Liver (tissue), 3 donors: ENCODE data around the gene CACNA1C.
"Not testable (repeated sequence)": the region's sequence is repeated elsewhere in the genome, so short reads cannot be mapped to it uniquely, and the experiment has no call there.

Experiments used
- ATF3 ChIP-seq: IDR thresholded peaks from 2 replicates; pipeline ENCODE4 v1.6.1; 2016; ENCODE audit warnings: antibody characterized with exemption
- CTCF ChIP-seq: fragments of 150-350 bp; IDR thresholded peaks from 2 replicates; pipeline ENCODE4 v1.5.1; 2017; ENCODE audit warnings: improper control_type of control experiment, low read depth, low read length; ENCODE audit not compliant: missing input control
- HNF4G ChIP-seq: IDR thresholded peaks from 2 replicates; pipeline ENCODE4 v1.6.1; 2016; ENCODE audit warnings: antibody characterized with exemption
- JUND ChIP-seq, 2 donors: IDR thresholded peaks; 2 replicates each; pipeline ENCODE4 v1.6.1; 2016; ENCODE audit warnings: antibody characterized with exemption in 2 of 2
- NR2F2 ChIP-seq: IDR thresholded peaks from 2 replicates; pipeline ENCODE4 v1.6.1; 2016; ENCODE audit warnings: antibody characterized with exemption
- RAD21 ChIP-seq, 2 donors: IDR thresholded peaks; 2 replicates each; pipeline ENCODE4 v1.6.1; 2016; ENCODE audit warnings: antibody characterized with exemption in 2 of 2, mild to moderate bottlenecking in 2 of 2
- REST ChIP-seq: IDR thresholded peaks from 2 replicates; pipeline ENCODE4 v1.6.1; 2016; ENCODE audit warnings: antibody characterized with exemption, mild to moderate bottlenecking
- SP1 ChIP-seq: IDR thresholded peaks from 2 replicates; pipeline ENCODE4 v1.6.1; 2018; ENCODE audit warnings: antibody characterized with exemption, mild to moderate bottlenecking
- TAF1 ChIP-seq: conservative IDR thresholded peaks from 2 replicates; pipeline ENCODE4 v1.6.1; 2016; ENCODE audit warnings: antibody characterized with exemption, mild to moderate bottlenecking
- donor health status: healthy.
- donor health status: healthy.

GRCh38 chr12:2684026-2684325 lies 631.2 kb downstream of the CACNA1C start:
- TF ChIP-seq CTCF; JUND (IDR thresholded peaks at IDR 0.05); REST; RAD21 (IDR thresholded peaks at IDR 0.05); TAF1; NR2F2; HNF4G; SP1; ATF3: not testable (repeated sequence)
